Ovary (tissue), 9 donors: ENCODE data around the gene BANK1. TPM values are rescaled to one million over a fixed set of nuclear protein-coding genes. Genes with fewer than 3 reads are reported as not detected.
A peak's percentile ranks its signal among the peaks of the same experiment; 100 is the strongest.

Source experiments
- DNase-seq, 5 donors: peaks; one replicate each; pipeline ENCODE4 v3.0.0-alpha.2; 2019 to 2020
- H3K27ac ChIP-seq, 2 donors: fragments of 200-600 bp; one replicate each; pipeline versions ENCODE4 v1.5.1 to v1.8.0; 2019 to 2022
- H3K27me3 ChIP-seq: fragments of 200-600 bp; one replicate; pipeline ENCODE4 v1.8.0; 2022
- H3K36me3 ChIP-seq: fragments of 200-600 bp; sonication (generic); one replicate; pipeline ENCODE4 v1.5.1; 2019
- H3K4me1 ChIP-seq: one replicate; pipeline ENCODE4 v1.8.1; 2013; ENCODE audit warnings: mild to moderate bottlenecking, moderate library complexity; ENCODE audit not compliant: insufficient read depth
- H3K4me3 ChIP-seq: fragments of 200-600 bp; sonication (generic); one replicate; pipeline ENCODE4 v1.5.1; 2017
- H3K9me3 ChIP-seq, 2 donors: fragments of 200-600 bp in 1 of 2; sonication (generic) in 1 of 2; one replicate each; pipeline versions ENCODE4 v1.5.1 to v1.8.1; 2013 to 2019; ENCODE audit warnings: mild to moderate bottlenecking in 1 of 2, moderate library complexity in 1 of 2
- CTCF ChIP-seq, 3 donors: fragments of 450-650 bp in 2 of 3; fragments of 200-600 bp in 1 of 3; IDR thresholded peaks; one replicate each; pipeline versions ENCODE4 v1.5.1 to v1.8.0; 2016 to 2022; ENCODE audit warnings: antibody characterized with exemption in 3 of 3, mild to moderate bottlenecking in 1 of 3
- EP300 ChIP-seq: sonication (generic); formaldehyde crosslinking; IDR thresholded peaks from one replicate; pipeline ENCODE4 v1.6.1; 2017; ENCODE audit warnings: antibody characterized with exemption
- POLR2A ChIP-seq: fragments of 450-650 bp; IDR thresholded peaks from one replicate; pipeline ENCODE4 v1.6.1; 2017; ENCODE audit warnings: antibody characterized with exemption, mild to moderate bottlenecking, moderate library complexity
- WGBS, 3 donors: extraction: QIAGEN DNeasy Blood & Tissue Kit in 1 of 3; methylation state at CpG; one replicate each; pipeline versions ENCODE4 v1.1.5 to v1.1.7; 2013 to 2017; 5-methylcytosine and 5-hydroxymethylcytosine counted together
- intact Hi-C, 4 donors: fragments of 100-400 bp; cut with DNase I; formaldehyde crosslinking; loops; one replicate each; pipeline versions ENCODE4 v1.11.0 to v1.15.1; 2022 to 2023
- polyA plus RNA-seq, 2 donors: library from polyadenylated mRNA; stranded (reverse); fragments of 200-250 nt in 1 of 2; fragments of 350-450 nt in 1 of 2; fragmentation: Illumina TruSeq in 1 of 2; extraction: RNeasy Lipid Tissue Mini Kit (QIAGEN cat#74804) in 1 of 2; gene quantifications; one replicate each; pipeline ENCODE4 v1.2.3, GENCODE V29; 2013 to 2014
- total RNA-seq, 7 donors: library from RNA; depleted of rRNA in 2 of 7; stranded (reverse); fragments of >200 nt in 2 of 7; fragmentation: NEBNext Ultra II Directional in 3 of 7; extraction: Animal tissue kit (Norgen Biotek cat#: 25700) in 3 of 7; gene quantifications; one replicate each; pipeline versions ENCODE4 v1.1.0 to v1.2.4, GENCODE V29; 2016 to 2023
- donor health status: DM: no; HTN: no; CAD: no; lungs with moderate emphysema.
- donor health status: DM: no; HTN: no; CAD: no.
- donor health status: Bipolar disorder and iron deficiency.
- donor health status: DM: yes; HTN: yes; CAD: no.
- donor health status: DM: no; HTN: no; CAD: no.
- donor health status: DM: yes; HTN: yes; CAD: no.

The BANK1 gene
- total and polyA plus RNA-seq, 9 donors = 0.10 to 3.7 (median 0.36) TPM

DNA sequence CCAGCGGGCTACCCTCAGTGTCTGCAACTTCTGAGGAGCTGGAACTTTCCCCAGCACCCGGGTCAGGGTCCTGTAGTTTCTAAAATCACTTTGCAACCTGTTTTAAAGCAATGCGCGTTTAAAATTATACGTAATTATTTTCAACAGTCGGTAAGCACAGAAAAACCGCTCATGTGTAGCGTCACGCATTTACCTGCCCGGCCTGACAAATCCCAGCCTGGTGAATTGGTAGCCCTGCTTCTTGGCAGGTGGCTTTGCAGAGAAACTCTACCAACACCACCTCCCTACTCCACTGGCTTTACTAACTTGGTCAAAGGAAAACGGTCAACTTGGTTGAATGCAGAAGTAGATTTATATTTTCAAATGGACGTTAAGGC lies 640 bp downstream of the BANK1 start:
- Histone ChIP-seq H3K9me3 (no peaks in the 10 kb centered on the region), H3K27me3 (no peaks in the 10 kb centered on the region), H3K4me3 (peak overlapping the region; percentile 43), H3K4me1 (no peaks in the 10 kb centered on the region), H3K27ac (no peak overlapping the region), H3K36me3 (no peaks in the 10 kb centered on the region)
- WGBS, 3 donors = 44 to 61% (median 50%) methylated on average over 12 of the region's 12 CpGs
- intact Hi-C loops = no loop called here
- no peak for TF ChIP-seq CTCF (IDR thresholded peaks at IDR 0.05)
- no peak for TF ChIP-seq EP300
- TF ChIP-seq POLR2A = no peak
- DNase-seq = no peak

GRCh38 chr4:101792056-101792590 lies 1.6 kb downstream of the BANK1 start:
- Histone ChIP-seq H3K9me3 (no peaks in the 10 kb centered on the region), H3K4me1 (no peaks in the 10 kb centered on the region), H3K4me3 (no peak overlapping the region), H3K36me3 (no peaks in the 10 kb centered on the region), H3K27ac (no peak overlapping the region), H3K27me3 (no peaks in the 10 kb centered on the region)
- DNase-seq = no peak
- WGBS, 3 donors = 41 to 57% (median 46%) methylated on average over 4 of the region's 4 CpGs
- intact Hi-C loops = no loop called here
- no peak for TF ChIP-seq EP300
- no peak for TF ChIP-seq POLR2A
- no peak for TF ChIP-seq CTCF (IDR thresholded peaks at IDR 0.05)

GRCh38 chr4:101793397-101793796 lies 2.9 kb downstream of the BANK1 start:
- no peak for DNase-seq

GRCh38 chr4:101794806-101795205 lies 4.3 kb downstream of the BANK1 start:
- TF ChIP-seq POLR2A (no peak), EP300 (no peak), CTCF (IDR thresholded peaks at IDR 0.05) (no peak)
- Histone ChIP-seq H3K4me3 (no peak overlapping the region), H3K27ac (no peak overlapping the region), H3K9me3 (no peaks in the 10 kb centered on the region), H3K27me3 (no peaks in the 10 kb centered on the region), H3K4me1 (no peaks in the 10 kb centered on the region), H3K36me3 (no peaks in the 10 kb centered on the region)
- WGBS, 3 donors = 91 to 94% (median 92%) methylated on average over 1 of the region's 1 CpG
- DNase-seq = no peak
- intact Hi-C loops = no loop called here

More at GRCh38 chr4:101793397-101793796, 2.9 kb downstream of the BANK1 start:
- Histone ChIP-seq H3K27ac (no peak overlapping the region), H3K4me1 (no peaks in the 10 kb centered on the region), H3K27me3 (no peaks in the 10 kb centered on the region), H3K4me3 (no peak overlapping the region), H3K36me3 (no peaks in the 10 kb centered on the region), H3K9me3 (no peaks in the 10 kb centered on the region)
- intact Hi-C loops = no loop called here
- TF ChIP-seq POLR2A = no peak
- no peak for TF ChIP-seq EP300
- no peak for TF ChIP-seq CTCF (IDR thresholded peaks at IDR 0.05)
